Posterior vena cava (tissue), 2 donors: ENCODE data around the gene CEMIP2. TPM values are rescaled to one million over a fixed set of nuclear protein-coding genes. Genes with fewer than 3 reads are reported as not detected.
"Not testable (repeated sequence)": the region's sequence is repeated elsewhere in the genome, so short reads cannot be mapped to it uniquely, and the experiment has no call there.

Experiments used
- DNase-seq: peaks from one replicate; pipeline ENCODE4 v3.0.0-alpha.2; 2020; ENCODE audit warnings: low spot score
- intact Hi-C, 2 donors: fragments of 100-400 bp; cut with DNase I; formaldehyde crosslinking; loops; one replicate each; pipeline versions ENCODE4 v1.14.1 to v1.14.2; 2022 to 2023
- total RNA-seq, 2 donors: library from RNA; stranded (reverse); fragmentation: NEBNext Ultra II Directional; extraction: Animal tissue kit (Norgen Biotek cat#: 25700); gene quantifications; one replicate each; pipeline ENCODE4 v1.2.1, GENCODE V29; 2021
- donor health status: DM: yes; HTN: yes; CAD: no.
- donor health status: DM: yes; HTN: yes; CAD: no.

CEMIP2 gene
- total RNA-seq, 2 donors from 2014 or later = 39.1 to 43.3 TPM

DNA sequence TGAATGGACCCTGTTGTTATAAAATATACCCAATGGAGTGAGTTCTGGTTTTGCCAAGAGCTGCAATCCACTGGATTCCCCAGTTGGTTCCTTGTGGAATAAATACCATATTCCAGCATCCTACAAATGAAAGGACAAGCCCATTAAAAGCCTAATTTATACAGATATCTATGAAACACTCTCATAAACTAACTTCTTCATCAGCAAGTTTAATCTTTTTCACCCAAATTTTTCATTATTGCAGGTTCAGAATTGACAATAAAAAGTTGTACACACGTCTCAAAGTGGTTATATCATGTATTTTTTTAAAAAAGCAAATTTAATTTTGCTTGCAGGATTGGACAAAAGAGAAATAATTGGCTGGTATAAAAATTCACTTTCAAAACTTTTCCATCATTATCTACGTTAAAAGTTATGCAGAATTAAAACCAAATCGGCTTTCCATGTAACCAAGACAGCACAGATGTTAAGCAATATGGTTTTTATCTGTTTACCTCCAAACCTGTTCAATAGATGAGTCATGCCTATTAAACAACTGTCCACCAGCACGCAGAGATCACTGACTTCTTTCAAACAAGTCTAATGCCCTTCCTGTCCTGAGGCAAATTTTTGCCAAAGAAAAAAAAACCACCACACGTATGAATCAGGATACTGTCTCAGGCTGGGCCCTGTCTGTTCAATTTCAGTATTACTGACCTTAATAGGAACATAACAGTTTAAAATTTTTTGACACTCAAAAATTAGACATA lies 42.5 kb downstream of the CEMIP2 start:
- intact Hi-C loops = no loop called here
- DNase-seq = no peak

DNA sequence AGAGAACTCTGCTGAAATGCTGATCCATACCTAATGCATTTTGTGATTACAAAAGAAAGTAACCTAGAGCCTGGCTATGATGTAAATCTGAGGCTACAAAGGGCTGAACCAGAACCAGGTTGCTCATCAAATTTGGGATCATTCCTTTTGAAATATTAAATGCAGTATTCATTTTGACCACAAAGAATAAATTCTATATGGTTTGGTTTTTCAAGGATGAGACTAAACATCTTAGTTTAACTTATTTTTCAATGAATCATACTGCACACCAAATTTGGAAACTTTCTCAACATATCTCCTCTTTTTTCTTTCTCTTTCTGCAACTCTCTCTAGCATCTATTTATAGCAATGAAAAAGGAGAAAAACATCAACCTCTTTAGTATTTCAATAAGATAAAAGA lies 46.5 kb downstream of the CEMIP2 start:
- intact Hi-C loops = no loop called here

DNA sequence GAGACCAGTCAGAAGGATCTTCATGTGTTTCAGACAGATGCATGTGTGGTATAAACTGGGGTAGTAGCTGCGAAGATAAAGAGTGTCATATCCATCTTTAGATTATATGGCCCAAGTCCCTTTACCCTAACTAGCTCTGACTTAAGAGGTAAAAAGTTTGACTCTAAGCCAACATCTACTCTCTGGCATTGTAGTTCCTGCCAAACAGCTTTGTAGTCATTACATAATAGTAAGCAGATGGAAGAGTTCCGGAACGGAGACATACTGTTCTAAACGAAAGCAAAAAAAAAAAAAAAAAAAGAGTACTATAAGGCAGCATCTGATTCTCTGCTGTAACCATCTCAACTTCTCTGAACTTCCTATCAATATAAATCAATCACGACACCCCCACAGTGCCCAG lies 48.8 kb downstream of the CEMIP2 start:
- intact Hi-C loops = no loop called here
- DNase-seq = no peak

More for the DNA sequence above, 46.5 kb downstream of the CEMIP2 start:
- DNase-seq = no peak

DNA sequence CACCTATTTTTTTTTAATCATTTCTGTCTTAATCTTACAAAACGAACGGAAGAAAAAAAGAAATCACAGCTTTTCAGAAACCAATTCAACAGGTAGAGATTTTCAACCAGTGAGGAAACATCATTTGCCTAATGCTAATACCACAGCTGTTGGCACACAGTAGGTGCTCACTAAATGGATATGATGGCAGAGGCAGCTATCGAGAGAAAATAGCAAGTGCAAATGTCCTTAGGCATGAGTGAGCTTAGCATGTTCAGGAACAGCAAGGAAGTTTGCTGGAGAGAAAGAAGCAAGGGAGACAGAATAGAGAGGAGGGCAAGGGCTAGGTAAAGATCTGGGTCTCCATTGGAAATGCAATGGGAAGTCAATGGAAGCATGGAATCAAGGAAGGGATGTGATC lies 49.2 kb downstream of the CEMIP2 start:
- DNase-seq = no peak
- intact Hi-C loops = no loop called here

DNA sequence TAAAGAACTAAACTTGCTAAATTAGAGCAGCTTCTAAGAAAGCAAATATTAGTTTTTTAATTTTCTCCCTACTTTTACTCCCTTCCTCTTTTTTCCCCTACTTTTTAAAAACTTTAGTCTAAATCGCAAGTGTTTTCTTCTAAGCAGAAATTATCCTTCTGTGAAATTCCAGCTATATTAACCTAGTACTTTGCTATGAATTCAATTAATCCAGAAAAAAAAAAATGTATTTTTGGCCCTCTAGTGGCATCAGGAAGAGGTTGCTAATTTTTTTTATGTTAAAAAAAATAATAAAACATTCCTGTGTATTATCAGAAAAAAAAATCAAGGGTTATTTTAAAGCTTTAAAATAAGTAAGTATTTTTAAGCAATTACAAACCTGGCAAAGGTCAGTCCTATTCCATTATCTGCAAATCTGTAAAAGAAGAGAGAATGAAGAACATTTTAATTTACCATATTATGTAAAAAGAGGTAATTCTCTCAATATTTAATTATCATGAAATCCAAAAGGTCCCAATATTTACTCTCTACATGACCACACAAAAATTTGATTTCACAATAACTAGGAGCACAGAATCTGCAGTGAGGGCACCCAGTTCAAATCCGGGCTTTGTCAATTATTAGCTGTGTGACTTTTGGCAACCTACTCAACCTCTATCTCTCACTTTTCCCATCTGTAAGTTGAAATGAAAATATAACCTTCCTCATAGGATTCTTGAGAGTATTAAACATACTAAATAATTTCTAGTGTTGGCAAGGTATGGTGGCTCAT lies 52.0 kb downstream of the CEMIP2 start:
- intact Hi-C loops = no loop called here
- DNase-seq = no peak

DNA sequence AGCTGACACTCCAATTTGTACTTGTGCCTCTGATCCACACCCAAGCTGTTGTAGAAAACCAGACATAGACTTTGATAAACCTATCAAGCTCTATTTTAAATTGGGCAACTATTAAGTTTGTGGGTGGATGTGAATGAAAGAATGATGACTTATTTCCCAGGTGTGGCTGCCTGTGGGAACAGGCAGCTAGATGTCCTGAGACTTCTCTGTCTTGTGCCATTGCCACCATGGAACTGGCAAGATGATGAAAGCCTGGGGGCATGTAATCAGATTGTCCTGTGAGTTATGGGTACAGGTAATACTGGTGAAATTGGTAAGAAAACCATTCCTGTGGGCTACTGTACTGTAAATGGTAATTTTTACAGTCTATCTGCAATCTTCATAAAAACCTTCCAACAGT lies 57.5 kb downstream of the CEMIP2 start:
- intact Hi-C loops = no loop called here
- no peak for DNase-seq

DNA sequence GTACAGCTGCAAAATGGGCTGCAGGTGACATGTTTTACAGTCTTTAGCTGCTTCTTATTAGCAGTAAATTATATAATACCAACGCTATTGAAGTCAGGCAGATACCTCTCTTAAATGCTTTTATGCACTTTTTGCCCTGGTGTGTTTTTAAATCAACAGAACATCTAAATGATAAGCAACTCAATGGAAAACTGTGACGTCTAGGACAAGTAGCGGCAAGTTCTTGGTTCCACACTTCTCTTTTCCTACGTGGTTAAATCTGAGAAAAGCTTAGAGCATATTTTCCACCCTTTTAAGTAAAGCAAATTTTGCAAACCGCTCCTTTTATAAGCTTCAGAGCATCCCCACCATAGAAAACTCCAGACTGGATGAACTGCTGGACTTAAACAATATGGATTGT lies 58.1 kb downstream of the CEMIP2 start:
- no peak for DNase-seq
- intact Hi-C loops = no loop called here

DNA sequence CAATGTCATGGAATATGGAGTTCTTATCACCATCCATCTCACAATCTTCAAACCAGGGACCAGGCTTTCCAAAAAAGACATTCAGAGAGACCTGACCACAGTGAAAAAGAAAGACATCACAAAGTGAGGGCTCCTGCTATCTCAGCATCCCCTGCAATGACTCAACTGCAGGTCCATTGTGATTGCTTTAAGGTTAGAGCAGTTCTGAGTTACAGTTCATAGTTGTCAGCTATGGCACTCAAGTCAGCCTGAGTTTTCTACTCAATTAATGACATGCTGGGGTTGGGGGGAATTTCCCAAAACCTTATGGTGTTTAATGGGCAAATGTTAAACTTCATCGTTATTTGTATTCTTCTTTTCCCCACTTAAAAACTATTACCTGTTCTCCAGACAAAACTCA lies 58.9 kb downstream of the CEMIP2 start:
- intact Hi-C loops = loop anchor here in 1 of 2 donors (5.0 kb wide), 1 partner anchor 1418 kb away; no protein-coding TSS in a partner anchor
- DNase-seq = no peak

DNA sequence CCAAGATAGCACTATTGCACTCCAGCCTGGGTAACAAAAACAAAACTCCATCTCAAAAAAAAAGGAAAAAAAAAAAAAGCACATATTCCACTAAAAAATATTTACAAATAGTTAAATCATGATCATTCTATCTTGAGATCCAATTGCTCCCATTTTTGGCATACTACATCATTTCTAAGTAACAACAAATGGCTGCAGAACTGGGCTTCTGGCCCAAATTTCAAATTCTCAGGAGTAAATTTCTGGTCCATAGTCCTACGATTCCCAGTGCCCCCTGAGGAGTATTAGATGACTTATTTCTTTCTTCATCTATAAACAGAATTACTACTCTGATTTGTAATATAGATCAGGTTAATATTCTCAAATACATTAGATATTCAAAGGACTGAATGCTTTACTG lies 62.1 kb downstream of the CEMIP2 start:
- DNase-seq = no peak
- intact Hi-C loops = loop anchor here in 1 of 2 donors (5.0 kb wide), 1 partner anchor 1421 kb away; no protein-coding TSS in a partner anchor

DNA sequence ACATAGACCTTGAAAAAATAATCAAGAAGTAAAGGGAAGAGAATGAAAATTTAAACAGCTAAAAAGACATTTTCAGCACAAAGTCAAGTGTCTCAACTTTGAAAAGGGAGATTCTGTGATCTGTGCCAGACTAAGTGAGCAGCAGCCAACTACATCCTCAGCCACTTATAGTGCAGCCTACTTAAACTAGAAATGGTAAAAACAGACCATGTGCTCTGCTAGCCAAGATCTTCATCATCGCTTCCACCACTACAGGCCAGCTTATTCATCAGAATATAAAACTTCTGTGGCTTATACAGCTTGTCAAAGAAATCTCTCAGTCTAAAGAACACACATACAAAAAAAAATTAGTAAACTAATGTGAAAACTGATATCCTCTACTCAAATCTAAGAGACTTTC lies 63.5 kb downstream of the CEMIP2 start:
- intact Hi-C loops = loop anchor here in 1 of 2 donors (5.0 kb wide), 1 partner anchor 1423 kb away; no protein-coding TSS in a partner anchor

DNA sequence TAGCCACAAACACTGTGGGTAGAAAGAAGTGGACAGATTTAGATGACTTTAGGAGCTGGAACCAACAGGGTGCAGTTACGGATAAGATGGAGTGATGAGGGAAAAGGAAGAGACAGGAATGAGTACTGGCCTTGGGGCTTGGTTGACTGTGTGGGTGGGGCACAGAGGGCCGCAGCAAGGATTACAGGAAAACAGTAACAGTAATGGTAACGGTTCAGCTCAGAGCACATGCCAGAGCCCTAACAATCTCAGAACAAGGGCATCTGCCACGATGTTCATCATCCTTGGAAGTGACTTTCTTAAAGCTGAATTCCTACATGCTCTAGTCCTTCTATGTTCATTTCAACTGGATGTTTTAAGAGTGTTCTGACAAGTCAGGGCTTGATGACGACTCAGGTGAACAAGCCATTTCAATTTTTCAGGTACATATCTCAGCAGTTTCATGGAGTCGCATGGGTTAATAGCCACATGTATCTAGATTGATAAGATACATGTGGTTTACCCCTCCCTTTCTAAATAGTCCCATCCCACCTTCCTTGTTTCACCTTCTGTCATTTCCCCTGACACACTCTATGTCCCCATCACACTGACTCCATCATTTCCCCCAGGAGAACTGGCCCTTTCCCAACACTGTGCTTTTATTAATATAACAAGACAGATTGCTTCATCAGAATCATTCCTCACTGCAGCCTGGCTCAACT lies 65.0 kb downstream of the CEMIP2 start:
- intact Hi-C loops = no loop called here
- DNase-seq = no peak

More for the DNA sequence above, 63.5 kb downstream of the CEMIP2 start:
- DNase-seq = no peak

DNA sequence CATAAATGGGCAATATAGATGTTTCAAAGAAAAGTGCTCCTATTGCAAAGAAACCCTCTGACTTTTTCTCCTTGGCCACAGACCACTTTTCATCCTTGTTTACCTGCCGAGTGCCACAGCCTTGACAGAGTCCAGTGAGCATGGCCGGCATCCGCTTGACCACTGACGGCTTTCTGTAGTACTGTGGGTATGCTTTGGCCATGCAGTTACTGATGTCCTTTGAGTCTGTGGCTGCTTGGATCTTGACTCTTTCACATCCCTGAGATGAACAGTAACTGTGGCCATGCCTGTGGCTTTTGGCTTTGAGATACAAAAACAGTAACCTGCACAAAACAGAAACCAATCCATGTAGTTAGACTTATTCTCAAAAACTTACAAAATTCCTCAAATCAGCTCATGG lies 70.4 kb downstream of the CEMIP2 start:
- intact Hi-C loops = no loop called here
- DNase-seq = no peak

DNA sequence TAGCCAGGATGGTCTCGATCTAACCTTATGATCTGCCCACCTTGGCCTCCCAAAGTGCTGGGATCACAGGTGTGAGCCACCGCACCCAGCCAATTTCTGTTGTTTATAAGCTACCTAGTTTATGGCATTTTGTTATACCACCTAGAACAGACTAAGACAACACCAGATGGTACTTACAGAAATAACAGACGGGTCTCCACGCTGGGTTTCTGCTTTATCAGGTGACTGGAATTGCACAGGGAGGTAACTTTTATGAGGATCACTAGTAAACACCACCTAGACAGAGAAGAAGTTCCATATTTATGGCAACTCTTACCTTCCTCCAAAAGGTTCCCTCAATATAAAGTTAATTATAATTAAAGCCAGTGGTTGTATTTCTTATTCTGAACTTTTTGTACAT lies 74.0 kb downstream of the CEMIP2 start:
- DNase-seq = no peak
- intact Hi-C loops = no loop called here

DNA sequence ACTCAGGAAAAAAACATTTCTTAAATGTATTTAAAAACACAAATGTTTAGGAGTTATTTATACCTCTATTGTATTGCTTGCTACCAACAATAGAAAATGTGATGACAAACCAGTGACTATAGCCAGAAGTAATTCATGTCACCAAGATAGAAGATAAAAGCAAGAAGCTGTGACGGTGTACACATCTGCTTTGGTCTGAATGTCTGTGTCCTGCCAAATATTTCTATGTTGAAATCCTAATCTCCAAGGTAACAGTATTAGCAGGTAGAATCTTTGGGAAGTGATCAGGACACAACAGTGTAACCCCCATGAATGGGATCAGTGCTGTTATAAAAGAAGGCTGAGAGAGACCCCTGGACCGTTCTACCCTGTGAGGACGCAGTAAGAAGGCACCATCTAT lies 74.7 kb downstream of the CEMIP2 start:
- intact Hi-C loops = no loop called here
- DNase-seq = no peak

DNA sequence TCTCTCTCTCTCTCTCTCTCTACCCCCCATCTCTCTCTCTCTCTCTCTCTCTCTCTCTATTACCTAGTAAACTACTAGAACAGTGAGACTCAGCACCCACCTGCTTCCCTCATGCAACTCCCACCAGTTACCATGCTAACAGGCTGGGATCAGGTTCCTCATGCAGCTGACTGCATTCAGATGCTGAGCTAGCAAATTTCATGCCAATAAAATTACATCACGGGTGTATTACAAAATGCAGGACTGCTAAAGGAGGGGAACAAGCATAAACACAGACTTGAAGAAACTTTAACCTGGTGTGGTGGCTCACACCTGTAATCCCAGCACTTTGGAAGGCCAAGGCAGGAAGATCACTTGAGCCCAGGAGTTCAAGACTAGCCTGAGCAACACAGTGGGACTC lies 76.0 kb downstream of the CEMIP2 start:
- intact Hi-C loops = no loop called here
- no peak for DNase-seq

DNA sequence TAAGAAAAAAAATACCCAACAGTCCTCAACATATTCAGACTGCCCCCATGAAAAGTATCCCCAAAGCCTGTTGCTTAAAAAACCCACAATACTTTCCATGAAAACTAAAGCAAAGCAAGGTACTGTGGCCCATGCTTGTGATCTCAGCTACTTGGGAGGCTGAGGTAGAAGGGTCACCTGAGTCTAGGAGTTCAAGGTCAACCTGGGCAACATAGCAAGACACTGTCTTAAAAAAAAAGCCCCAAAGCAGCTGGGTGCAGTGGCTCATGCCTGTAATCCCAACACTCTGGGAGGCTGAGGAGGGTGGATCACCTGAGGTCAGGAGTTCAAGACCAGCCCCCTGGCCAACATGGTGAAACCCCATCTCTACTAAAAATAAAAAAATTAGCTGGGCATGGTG lies 76.7 kb downstream of the CEMIP2 start:
- intact Hi-C loops, DNase-seq: not testable (repeated sequence)

DNA sequence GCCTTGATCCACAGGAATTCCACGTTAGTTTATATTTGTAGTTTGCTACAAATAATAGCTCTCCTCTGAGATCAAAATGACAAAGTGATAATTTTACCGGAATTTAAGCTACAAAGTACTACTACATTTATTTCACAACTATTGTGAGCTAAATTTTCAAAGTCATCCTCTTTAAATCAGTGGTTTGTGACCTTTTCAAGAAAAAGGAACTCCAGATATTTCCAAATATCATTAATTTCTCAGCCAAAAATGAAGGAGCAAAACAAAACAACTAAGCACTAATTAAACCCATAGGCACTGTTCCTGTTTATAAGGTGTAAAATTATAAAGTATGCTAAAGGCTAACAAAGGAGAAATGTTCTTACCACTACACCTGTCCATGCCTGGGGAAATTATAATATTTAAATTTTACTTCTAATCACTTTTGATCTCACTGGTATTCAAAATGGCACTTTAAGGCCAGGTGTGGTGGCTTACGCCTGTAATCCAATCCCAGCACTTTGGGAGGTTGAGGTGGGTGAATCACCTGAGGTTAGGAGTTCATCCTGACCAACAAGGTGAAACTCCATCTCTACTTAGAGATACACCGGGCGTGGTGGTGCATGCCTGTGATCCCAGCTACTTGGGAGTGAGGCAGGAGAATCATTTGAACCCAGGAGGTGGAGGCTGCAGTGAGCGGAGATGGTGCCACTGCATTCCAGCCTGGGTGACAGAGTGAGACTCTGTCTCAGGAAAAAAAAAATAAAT lies 77.5 kb downstream of the CEMIP2 start:
- DNase-seq = no peak
- intact Hi-C loops = no loop called here

DNA sequence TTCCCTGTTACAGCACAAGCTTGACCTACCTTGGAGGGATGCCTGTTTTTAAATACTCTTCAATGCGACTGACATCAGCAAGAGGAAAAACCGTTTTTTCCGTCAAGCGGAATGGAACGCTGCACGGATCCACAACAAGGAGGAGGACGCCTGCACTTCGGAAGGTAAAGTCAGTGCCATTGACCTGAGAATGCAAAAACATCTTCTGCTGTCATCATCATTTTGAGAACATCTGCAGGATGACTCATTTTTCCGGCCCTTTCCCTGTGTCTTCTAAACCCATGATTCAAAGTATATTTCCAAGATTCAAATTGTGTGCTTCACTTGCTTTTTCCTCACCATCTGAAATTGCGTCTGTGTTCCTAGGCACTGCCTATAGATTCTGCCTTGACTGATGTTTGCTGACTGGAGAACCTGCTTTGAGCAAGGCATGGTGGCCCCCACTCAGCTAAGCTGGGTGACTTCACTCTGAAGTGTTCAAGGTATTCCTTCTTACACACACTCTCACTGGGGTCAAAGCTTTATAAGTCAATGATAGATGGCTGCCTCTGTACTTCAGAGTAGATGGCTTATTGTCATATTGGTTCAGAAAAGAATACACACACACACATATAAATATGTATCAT lies 78.1 kb downstream of the CEMIP2 start:
- intact Hi-C loops = no loop called here
- DNase-seq = no peak

DNA sequence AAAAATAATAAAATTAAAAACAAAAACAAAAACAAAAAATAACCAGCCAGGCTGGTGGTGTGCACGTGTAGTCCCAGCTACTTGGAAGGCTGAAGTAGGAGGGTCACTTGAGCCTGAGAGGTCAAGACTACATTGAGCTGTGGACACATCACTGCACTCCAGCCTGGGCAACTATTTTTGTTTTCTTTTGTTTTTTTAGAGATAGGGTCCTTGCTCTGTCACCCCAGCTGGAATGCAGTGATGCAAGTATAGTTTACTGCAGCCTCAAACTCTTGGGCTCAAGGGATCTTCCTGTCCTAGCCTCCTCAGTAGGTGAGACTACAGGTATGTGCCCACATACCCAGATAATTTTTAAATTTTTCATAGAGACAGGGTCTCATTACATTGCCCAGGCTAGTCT lies 80.6 kb downstream of the CEMIP2 start:
- no peak for DNase-seq

More for the DNA sequence above, 80.6 kb downstream of the CEMIP2 start:
- intact Hi-C loops = no loop called here
